NCI-H146 treated with DMSO at 0.1 percent for 48 hours (cell line): ENCODE results near the gene LRFN4.

ENCODE experiments used
- DNase-seq: peaks from one replicate; lab custom pipeline; 2025; ENCODE audit not compliant: unreplicated experiment; lab: John Stamatoyannopoulos, UW

Gene LRFN4

GRCh38 chr11:66845143-66845875 is 11.6 kb upstream of the LRFN4 start:
- no peak for DNase-seq

DNA sequence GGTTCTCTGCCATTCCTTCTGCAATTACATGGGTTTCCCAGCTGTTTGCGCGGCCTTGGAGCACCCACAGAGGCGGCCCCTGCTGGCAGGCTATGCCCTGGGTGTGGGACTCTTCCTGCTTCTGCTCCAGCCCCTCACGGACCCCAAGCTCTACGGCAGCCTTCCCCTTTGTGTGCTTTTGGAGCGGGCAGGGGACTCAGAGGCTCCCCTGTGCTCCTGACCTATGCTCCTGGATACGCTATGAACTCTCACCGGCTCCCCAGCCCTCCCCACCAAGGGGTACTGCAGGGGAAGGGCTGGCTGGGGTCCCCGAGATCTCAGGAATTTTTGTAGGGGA is 11.0 kb upstream of the LRFN4 start:
- no peak for DNase-seq

DNA sequence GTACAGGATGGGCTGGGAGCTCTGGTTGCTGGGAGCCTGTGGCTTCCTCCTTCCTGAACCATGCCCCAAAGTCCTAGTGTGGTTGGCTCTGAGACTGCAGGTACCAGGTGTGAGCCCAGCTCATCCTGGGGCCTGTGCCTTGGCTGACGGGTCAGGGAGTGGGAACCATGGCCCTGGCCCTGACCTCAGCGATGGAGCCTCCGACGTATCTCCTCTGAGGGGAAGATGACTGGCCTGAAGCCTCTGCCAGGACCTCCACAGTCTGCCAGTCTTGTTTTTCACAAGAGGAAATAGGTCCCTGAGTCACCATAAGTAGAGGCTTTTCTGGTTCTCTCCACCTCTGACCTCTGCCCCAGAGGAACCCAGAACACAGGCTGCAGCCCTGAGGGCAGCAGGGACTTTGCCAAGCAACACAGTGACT is 10.2 kb upstream of the LRFN4 start:
- DNase-seq = no peak

GRCh38 chr11:66847461-66848232 is 9.2 kb upstream of the LRFN4 start:
- no peak for DNase-seq

DNA sequence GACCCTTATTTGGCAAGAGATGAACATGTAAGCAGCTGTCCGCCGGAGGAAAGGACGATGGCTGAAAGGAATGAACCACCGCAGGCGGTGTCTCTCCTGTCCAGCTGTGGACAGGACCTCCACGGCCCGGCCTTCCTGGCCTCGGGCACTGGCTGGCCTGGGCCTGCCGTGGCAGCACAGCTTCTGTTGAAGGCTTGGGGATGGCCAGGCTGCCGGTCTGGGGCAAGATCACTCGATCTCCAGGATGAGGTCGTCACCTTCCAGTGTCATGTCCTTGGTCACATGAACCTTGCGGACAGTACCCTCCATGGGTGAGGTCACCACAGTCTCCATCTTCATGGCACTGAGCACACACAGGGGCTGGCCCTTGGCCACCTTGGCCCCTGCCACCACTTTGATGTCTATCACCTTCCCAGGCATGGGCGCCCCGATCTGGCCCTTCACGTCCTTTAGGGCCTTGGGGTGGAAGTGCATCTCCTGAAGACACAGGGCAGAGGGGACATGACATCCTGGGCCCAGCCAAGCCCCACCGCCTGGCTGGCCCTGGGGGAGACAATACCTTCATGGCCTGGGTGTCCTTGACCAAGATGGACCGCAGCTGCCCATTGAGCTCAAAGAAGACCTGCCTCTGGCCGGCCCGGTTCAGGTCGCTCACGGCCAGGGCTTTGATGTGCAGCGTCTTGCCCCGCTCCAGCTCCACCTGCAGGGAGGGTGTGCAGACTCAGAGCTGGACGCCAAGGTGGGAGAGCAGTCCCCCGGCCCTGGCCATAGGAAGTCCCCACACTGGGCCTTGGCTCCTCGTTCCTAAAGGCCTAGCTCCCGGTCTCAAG is 8.0 kb upstream of the LRFN4 start:
- DNase-seq = no peak

DNA sequence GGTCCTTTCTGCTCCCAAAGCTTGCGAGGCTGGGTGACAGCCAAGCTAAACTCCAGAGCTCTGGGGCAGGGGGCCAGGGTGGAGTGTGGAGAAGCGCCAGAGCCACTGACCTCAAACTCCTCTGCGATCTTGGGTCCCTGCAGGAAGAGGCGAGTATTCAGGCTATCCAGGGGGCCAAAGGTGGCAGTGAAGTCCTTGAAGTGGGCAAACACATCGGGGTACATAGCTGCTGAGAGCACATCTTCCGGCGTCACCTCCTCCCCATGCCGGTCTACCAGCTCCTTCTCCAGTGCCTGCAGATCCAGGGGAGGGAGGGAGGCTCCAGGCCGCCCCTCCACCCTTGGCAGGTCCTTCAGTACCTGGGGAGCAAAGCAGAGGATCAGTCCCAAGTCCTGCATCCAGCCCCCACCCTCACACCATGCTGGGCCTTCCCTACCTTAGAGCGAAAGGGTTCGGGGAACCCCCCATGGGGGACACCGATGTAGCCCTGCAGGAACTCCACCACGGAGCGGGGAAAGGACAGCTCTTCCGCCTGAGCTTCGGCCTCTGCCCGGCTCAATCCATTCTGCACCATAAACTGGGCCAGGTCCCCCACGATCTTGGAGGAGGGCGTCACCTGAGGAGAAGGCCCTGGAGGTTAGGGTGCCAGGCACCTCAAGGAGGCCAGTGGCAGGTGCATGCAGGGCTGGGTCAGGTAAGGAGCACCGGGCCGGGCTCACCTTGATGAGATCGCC is 7.2 kb upstream of the LRFN4 start:
- DNase-seq = no peak

DNA sequence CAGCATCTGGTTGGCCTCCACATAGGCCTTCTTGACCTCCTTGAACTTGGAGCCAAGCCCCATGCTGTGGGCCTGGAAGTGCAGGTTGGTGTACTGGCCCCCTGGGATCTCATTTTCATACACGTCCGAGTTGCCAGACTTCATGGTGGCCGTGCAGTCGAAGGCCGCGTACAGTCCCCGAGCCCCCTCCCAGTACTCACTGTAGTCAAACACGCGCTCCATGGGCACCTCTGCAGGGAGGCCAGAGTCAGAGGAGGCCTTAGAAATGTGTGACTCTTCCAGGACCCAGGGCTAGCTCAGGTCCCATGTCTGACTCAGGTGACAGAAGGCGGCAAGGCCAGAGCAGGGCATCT is 6.7 kb upstream of the LRFN4 start:
- DNase-seq = no peak

DNA sequence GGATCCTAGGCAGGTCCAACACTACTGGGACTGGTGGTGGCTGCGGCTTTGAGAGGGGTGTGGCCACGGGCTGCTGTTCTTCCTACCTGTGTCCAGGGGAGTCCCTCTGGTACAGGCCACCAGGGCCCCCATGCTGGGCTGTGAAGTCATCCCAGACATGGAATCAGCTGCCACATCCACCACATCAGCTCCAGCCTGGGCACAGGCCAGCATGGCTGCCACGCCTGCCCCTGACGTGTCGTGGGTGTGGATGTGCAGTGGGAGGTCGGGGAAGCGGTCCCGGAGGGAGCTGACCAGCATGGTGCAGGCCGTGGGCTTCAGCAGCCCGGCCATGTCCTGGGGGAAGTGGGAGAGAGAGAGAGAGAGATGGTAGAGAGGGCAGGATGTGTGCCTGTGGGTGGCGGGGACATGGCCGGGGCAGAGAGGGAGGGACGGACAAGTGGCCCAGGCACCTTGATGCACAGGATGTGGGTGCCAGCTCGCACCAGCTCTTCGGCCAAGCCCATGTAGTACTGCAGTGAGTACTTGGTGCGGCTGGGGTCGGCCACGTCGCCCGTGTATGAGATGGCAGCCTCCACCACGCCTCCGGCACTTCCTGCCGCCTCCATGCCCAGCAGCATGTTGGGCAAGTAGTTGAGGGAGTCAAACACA is 6.2 kb upstream of the LRFN4 start:
- DNase-seq = no peak

GRCh38 chr11:66851239-66851596 is 5.6 kb upstream of the LRFN4 start:
- DNase-seq = no peak

DNA sequence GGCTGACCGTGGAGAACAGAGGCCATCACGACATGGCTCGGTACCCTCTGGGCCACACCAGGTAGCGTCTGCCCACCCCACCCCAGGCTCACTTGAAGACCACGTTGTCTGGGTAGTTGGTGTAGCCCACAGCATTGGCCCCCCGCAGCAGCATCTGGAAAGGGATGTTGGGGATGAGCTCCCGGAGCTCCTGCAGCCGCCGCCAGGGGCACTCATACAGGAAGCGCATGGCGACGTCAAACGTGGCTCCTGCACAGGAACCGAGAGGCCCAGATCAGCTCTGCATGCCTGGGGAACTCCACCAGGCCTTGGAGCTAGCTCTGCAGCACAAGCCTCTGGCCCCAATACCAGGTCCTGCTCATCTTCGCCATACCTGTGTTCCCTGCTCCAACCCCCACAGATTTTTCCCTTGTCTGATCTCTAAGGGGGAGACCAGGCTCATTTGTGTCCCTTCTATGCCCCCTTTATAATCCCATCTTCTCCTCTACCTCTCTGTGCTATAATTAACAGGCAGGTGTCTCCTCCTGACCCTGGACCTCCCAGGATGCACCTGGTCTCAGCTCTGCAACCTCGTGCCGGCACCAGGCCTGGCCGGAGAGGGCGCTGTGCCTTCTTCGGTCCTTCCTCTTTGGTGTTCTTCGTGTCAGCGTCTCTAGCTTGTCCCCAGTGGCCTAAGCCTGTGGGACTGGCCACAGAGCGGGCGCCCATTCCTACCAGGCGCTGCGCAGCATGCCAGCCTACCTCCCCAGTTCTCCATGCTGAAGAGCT is 5.0 kb upstream of the LRFN4 start:
- no peak for DNase-seq

GRCh38 chr11:66852466-66853241 is 4.2 kb upstream of the LRFN4 start:
- DNase-seq = no peak

DNA sequence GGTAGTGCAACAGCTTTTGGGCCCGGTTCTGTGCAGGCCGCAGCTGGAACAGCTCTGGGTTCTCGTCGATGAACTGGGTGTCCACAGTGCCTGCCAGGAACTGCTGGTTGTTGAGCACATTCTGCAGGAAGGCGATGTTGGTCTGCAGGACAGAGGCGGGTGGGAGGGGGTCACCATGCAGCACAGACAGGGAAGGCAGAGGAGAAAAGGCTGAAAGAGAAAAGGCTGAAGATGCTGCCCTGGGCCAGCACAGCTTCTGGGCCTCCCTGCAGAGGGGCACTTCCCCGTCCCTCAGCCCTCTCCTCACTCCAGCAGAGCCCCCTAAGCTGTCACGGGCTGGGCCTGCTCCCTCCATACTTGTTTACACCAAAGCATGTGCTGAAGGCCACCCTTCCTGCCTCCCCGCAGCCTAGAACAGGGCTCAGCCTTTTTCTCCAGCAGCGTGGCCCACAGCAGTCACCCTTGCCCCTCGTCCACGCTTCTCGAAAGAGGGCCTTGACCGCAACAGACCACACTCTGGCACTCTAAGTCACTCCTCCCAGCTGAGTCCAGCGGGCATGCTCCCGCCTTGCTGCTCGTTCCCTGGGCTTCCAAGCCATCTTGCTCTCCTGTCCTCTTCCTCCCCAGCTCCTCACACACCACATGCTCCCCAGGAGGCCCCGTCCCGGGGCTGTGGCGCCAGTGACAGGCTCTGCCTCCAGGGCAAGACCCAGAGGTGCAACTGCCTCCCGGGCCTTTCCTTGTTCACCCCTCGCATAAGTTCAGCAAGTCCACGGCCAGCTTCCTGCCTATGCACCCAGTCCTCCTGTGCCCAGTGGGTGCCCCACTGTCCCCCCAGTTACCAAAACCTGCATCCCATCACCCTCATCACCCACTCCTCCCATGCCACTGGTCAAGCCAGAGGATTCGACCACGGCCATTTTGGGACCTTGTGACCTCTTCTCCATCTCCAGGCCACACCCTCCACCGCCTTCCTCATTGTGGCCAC is 3.3 kb upstream of the LRFN4 start:
- DNase-seq = no peak

GRCh38 chr11:66854231-66854661 is 2.6 kb upstream of the LRFN4 start:
- no peak for DNase-seq

DNA sequence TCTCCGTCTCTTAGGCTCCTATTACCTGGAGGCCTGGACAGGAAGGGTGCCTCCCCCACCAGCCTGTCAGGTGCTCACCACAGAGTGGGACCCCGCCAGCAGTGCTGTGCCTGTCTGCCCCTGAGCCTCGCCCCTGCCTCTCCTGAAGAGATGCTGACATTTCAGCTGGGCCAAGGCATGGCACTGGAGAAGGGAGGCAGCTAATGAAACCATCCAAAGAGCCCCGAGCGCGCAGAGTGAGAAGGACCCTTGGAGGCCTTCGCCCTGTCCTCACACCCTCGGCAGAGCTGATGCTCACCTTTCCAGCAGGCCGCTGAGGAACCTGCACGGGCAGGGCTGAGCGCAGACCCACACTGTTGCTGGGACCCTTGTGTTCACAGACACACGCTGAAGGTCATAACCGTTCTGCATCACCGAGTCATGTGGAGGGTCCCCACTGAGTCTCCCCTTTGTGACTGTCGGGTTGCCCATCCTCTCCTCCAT is 2.1 kb upstream of the LRFN4 start:
- DNase-seq = no peak

DNA sequence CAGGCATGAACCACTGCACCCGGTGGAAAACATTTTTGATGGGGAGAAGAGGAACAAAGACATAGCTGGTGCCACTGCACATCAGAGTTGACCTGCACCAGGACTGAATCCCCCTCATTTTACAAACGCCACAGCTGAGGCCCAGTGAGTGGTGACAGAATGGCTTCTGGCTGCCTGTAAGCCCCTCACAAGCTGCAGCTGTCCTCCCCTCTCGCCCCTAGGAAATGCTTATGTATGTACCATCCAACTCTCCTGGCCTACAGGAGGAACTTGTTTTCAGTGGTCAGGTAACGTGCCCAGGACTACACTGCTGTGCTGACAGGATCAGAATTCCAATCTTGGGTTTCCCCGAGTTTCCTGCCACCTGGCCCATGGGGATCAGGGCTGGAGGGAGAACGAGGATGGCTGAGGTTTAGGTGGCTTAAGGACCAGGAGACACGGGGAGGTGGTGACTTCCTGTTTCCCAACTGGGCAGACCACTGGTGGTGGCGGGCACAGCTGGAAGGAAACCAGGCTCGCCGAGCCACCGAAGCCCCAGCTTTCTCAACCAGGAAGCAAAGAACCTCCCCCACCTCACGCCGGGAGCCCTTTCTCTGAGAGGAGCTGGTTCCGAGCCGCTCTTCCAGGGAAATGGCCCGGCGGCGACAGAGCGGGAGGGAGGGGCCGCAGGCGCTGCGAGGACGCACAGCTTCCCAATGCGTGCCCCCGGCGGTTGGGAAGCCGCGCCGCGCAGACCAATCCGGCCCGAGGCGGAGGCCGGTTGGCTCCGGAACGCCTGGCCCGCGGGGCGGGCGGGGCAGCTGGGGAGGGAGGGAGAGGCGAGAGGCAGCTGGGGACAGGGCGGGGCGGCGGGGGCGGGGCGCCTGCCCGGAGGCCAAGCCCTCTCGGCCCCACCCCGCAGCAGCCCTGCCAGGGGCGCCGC is 1.0 kb upstream of the LRFN4 start:
- peak; percentile 80 for DNase-seq

DNA sequence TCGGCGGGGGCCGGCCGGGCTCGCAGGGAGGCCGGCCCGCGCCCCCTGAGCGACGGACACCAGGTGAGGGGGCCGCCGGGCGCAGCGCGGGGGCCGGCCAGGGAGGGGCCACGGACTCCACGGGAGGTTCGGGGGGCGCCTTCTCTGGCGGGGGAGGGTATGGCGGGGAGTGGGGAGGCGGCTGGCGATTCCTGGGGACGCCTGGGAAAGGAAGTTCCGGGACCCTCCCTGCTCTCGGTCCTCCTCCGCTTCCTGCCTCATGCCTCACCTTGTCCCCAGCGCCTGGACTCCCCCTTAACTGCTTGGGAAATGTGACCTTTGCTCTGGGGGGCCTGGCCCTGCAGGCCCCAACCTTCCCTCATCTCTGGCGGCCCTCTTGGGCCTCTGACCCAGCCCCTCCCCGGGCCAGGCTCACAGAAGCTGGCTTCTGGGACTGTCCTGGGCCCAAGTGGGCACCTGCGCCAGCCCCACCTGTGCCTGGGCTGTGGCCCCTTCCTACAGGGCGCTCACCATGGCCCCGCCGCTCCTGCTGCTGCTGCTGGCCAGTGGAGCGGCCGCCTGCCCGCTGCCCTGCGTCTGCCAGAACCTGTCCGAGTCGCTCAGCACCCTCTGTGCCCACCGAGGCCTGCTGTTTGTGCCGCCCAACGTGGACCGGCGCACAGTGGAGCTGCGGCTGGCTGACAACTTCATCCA is 516 bp downstream of the LRFN4 start:
- no peak for DNase-seq

DNA sequence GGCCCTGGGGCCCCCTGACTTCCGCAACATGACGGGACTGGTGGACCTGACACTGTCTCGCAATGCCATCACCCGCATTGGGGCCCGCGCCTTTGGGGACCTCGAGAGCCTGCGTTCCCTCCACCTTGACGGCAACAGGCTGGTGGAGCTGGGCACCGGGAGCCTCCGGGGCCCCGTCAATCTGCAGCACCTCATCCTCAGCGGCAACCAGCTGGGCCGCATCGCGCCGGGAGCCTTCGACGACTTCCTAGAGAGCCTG is 992 bp downstream of the LRFN4 start:
- no peak for DNase-seq
